ENCODE measurements around the gene ESYT1.

ESYT1 gene

DNA sequence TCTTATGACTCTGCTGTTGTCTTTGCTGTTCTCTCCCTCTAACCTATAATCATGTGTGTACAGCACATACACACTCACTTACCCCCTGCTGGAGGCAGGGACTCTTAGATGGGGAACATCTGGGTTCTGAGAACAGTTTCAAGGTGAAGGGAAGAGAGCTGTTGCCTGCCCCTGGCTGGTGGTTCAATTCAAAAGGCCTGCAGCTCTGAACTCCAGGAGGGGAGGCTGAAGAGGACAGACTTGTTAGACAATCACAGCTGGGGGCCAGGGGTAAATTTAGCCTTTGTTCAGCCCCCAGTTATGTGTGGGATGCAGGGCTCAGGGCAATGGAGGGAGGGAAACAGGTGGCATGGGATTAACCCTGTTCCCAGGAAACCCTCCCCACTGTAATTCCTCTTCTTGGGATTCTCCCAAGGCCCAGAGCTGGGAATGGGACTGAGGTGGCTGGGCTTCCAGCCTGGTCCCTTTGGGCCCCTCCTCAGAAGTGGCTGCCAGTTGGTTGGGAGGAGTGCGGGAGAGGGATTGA lies 26.2 kb downstream of the ESYT1 start:
- TF ChIP-seq SIN3A (IDR thresholded peaks at IDR 0.05; ENCODE audit: borderline replicate concordance, insufficient read depth, low read length) (no peak), TAF1 (IDR thresholded peaks at IDR 0.05; ENCODE audit: borderline replicate concordance, insufficient read depth, low read length) (no peak), POLR2AphosphoS5 (IDR thresholded peaks at IDR 0.05; ENCODE audit: low read depth, low read length) (no peak), FOXP2 (optimal IDR thresholded peaks at IDR 0.05; ENCODE audit: borderline replicate concordance, extremely low read depth, extremely low read length, insufficient read depth) (no peak)
- TF ChIP-seq, protein P1, sequence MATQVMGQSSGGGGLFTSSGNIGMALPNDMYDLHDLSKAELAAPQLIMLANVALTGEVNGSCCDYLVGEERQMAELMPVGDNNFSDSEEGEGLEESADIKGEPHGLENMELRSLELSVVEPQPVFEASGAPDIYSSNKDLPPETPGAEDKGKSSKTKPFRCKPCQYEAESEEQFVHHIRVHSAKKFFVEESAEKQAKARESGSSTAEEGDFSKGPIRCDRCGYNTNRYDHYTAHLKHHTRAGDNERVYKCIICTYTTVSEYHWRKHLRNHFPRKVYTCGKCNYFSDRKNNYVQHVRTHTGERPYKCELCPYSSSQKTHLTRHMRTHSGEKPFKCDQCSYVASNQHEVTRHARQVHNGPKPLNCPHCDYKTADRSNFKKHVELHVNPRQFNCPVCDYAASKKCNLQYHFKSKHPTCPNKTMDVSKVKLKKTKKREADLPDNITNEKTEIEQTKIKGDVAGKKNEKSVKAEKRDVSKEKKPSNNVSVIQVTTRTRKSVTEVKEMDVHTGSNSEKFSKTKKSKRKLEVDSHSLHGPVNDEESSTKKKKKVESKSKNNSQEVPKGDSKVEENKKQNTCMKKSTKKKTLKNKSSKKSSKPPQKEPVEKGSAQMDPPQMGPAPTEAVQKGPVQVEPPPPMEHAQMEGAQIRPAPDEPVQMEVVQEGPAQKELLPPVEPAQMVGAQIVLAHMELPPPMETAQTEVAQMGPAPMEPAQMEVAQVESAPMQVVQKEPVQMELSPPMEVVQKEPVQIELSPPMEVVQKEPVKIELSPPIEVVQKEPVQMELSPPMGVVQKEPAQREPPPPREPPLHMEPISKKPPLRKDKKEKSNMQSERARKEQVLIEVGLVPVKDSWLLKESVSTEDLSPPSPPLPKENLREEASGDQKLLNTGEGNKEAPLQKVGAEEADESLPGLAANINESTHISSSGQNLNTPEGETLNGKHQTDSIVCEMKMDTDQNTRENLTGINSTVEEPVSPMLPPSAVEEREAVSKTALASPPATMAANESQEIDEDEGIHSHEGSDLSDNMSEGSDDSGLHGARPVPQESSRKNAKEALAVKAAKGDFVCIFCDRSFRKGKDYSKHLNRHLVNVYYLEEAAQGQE (IDR thresholded peaks at IDR 0.05; ENCODE audit: insufficient read depth in 1 of 2, low read depth in 2 of 2, low read length in 2 of 2): no peak

DNA sequence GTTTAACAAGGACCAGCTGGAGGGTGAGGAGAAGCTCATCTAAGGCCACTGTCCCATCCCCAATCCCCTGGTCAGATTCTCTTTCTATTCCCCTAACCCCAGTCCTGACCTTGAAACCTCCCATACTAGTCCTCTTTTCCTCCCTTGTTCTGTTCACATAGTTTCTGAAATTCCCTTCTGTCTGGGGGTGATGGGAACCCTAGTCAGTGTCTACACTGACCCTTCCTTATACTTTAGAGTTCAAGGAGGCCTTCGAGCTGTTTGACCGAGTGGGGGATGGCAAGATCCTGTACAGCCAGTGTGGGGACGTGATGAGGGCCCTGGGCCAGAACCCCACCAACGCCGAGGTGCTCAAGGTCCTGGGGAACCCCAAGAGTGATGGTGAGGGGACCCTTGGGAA lies 26.8 kb downstream of the ESYT1 start:
- no peak for TF ChIP-seq POLR2AphosphoS5 (IDR thresholded peaks at IDR 0.05; ENCODE audit: low read depth, low read length)
- TF ChIP-seq, protein P1 (IDR thresholded peaks at IDR 0.05; ENCODE audit: insufficient read depth in 1 of 2, low read depth in 2 of 2, low read length in 2 of 2): no peak
- no peak for TF ChIP-seq TAF1 (IDR thresholded peaks at IDR 0.05; ENCODE audit: borderline replicate concordance, insufficient read depth, low read length)
- TF ChIP-seq SIN3A (IDR thresholded peaks at IDR 0.05; ENCODE audit: borderline replicate concordance, insufficient read depth, low read length): no peak
- TF ChIP-seq FOXP2 (optimal IDR thresholded peaks at IDR 0.05; ENCODE audit: borderline replicate concordance, extremely low read depth, extremely low read length, insufficient read depth): no peak

DNA sequence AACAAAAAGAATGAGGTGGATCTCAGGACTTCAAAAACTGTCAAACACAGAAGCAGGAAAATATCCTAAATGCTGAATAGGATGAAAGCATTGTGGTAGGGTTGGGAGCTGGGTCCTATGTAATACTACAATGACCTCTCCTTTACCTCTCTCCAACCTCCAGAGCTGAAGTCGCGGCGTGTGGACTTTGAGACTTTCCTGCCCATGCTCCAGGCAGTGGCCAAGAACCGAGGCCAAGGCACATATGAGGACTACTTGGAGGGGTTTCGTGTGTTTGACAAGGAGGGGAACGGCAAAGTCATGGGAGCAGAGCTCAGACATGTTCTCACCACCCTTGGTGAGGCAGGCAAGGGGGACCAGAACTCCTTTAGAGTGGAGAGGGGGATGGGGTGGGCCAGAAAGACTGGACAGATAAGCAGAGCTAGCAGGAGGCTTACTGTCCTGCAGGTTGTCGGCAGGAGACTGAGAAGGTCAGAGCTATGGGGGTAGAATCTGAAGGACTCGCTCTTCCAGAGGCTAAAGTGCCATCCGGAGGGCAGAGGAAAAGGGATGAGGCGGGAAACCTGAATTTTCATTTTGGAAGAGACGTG lies 27.3 kb downstream of the ESYT1 start:
- TF ChIP-seq POLR2AphosphoS5 (IDR thresholded peaks at IDR 0.05; ENCODE audit: low read depth, low read length): no peak

DNA sequence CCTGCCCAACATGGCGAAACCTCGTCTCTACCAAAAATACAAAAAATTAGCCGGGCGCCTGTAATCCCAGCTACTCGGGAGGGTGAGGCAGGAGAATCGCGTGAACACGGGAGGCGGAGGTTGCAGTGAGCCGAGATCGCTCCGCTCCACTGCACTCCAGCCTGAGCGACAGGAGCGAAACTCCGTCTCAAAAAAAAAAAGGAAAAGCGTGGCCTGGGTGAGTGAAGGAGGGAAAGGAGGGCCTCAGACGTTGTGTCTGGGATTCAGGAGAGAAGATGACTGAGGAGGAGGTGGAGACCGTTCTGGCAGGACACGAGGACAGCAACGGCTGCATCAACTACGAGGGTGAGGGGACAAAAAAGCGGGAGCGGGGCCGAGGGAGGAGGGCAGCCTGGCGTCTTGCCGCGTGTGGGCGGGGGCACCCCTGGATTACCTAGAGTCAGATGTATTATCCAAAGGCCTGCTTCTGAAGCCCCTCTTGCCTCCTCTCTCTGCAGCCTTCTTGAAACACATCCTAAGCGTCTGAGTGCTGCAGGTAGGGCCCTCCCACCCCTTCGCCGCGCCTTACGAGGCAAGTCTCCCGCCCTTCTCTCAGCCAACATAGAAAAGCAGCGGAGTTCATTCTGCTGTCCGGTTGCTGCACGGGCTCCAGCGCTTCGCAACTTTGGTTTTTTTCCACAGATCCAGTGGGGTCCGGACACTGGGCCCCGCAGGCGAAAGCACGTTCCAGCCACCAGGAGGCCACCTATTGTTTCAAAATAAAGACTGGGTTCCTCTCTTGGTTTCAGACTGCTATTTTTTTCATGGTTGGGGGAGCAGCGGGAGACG lies 29.3 kb downstream of the ESYT1 start:
- peak; percentile 56; the same call in 1 of the 2 replicates for TF ChIP-seq TAF1 (IDR thresholded peaks at IDR 0.05; ENCODE audit: borderline replicate concordance, insufficient read depth, low read length)
- TF ChIP-seq FOXP2 (optimal IDR thresholded peaks at IDR 0.05; ENCODE audit: borderline replicate concordance, extremely low read depth, extremely low read length, insufficient read depth): no peak
- TF ChIP-seq SIN3A (IDR thresholded peaks at IDR 0.05; ENCODE audit: borderline replicate concordance, insufficient read depth, low read length): no peak
- TF ChIP-seq, protein P1 (IDR thresholded peaks at IDR 0.05; ENCODE audit: insufficient read depth in 1 of 2, low read depth in 2 of 2, low read length in 2 of 2): 0 out of 4 replicates have a peak, but pooled peaks of 1 of the 2 experiments have one; percentile 39
- TF ChIP-seq POLR2AphosphoS5 (IDR thresholded peaks at IDR 0.05; ENCODE audit: low read depth, low read length): peak; percentile 70

DNA sequence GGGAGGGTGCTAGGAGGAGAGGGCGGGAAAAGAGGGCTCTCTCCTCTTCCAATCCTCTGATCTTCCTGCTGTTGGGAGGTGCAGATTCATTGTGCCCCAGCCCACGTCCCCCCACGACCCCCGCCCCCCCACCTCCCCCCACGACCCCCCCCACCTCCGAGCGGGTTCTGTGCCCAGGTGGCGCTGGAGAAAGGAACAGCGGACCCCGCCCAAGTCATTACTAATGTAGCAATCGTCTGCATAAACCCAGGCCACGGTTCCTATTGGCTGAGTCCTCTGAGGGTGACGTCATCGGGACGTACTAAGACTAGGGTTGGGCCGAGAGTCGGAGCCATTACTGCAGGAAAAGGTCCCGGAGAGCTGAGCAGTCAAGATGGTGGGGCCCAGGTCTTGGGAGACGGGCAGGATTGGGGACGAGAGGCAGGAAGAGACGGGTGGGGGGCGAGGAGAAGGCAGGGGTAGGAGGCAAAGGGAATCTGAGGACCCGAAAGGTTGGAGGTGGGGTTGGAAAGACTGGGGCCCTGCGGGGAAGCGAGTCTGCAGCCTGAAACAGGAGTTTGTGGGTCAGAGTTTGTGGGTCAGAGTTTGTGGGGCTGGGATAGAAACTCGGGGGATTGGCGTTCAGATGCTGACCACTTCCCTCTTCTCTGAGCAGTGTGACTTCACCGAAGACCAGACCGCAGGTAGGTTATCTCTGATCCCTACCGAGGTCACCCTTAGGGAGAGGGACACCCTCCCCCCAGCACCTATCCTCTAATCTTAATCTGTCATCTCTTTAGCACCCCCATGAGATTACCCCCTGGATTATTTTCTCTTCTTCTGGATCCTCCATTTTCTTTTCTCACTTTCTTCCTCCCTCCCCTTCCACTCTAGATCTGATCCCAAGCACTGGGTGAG lies 30.2 kb downstream of the ESYT1 start, which contains the start of gene MYL6:
MYL6 (plus strand) TSS at position 331 of the 897 bp plus-strand sequence; CDS start at position 374, 43 bp downstream.
- TF ChIP-seq SIN3A (IDR thresholded peaks at IDR 0.05; ENCODE audit: borderline replicate concordance, insufficient read depth, low read length) (peak; percentile 73; the same call in 1 of the 2 replicates), POLR2AphosphoS5 (IDR thresholded peaks at IDR 0.05; ENCODE audit: low read depth, low read length) (peak; percentile 100), FOXP2 (optimal IDR thresholded peaks at IDR 0.05; ENCODE audit: borderline replicate concordance, extremely low read depth, extremely low read length, insufficient read depth) (no peak), TAF1 (IDR thresholded peaks at IDR 0.05; ENCODE audit: borderline replicate concordance, insufficient read depth, low read length) (peak; percentile 97)
- TF ChIP-seq, protein P1 (IDR thresholded peaks at IDR 0.05; ENCODE audit: insufficient read depth in 1 of 2, low read depth in 2 of 2, low read length in 2 of 2): peak in 1 of 2 experiments; percentile 56; a peak in 2 of 4 replicates

Measured in PFSK-1 (cell line).